Astrocyte (in vitro differentiated cells and primary cell): ENCODE measurements around the gene PCDHGB4. TPM values are rescaled to one million over a fixed set of nuclear protein-coding genes. Genes with fewer than 3 reads are reported as not detected.

Experiments
- DNase-seq: peaks from one replicate; pipeline ENCODE4 v3.0.0-alpha.2; 2010; ENCODE audit warnings: low read depth
- FAIRE-seq: peaks from 2 replicates; lab custom pipeline; 2011; peaks lifted over from hg19 to GRCh38; lab: Jason Lieb, UNC
- H2AFZ ChIP-seq: 2 replicates; pipeline ENCODE4 v1.6.0; 2012; ENCODE audit warnings: low read depth, low read length, inconsistent platforms
- H3K27ac ChIP-seq: 2 replicates; pipeline ENCODE4 v1.5.1; 2011; ENCODE audit warnings: low read depth, low read length, inconsistent platforms
- H3K27me3 ChIP-seq: 2 replicates; pipeline ENCODE4 v1.6.0; 2011; ENCODE audit warnings: low read length, inconsistent platforms; ENCODE audit not compliant: insufficient read depth
- H3K36me3 ChIP-seq: 2 replicates; pipeline ENCODE4 v1.5.1; 2011; ENCODE audit warnings: low read length, inconsistent platforms; ENCODE audit not compliant: insufficient read depth
- H3K4me1 ChIP-seq: 2 replicates; pipeline ENCODE4 v1.5.1; 2011; ENCODE audit warnings: low read length, inconsistent platforms; ENCODE audit not compliant: insufficient read depth
- H3K4me2 ChIP-seq: 2 replicates; pipeline ENCODE4 v1.6.0; 2012; ENCODE audit warnings: low read length, inconsistent platforms
- H3K4me3 ChIP-seq: 2 replicates; pipeline ENCODE4 v1.5.1; 2011; ENCODE audit warnings: low read depth, mild to moderate bottlenecking, low read length, inconsistent platforms; ENCODE audit not compliant: insufficient read depth
- H3K79me2 ChIP-seq: 2 replicates; pipeline ENCODE4 v1.6.0; 2012; ENCODE audit warnings: mild to moderate bottlenecking, low read length, inconsistent platforms; ENCODE audit not compliant: insufficient read depth
- H3K9ac ChIP-seq: 2 replicates; pipeline ENCODE4 v1.6.0; 2012; ENCODE audit warnings: mild to moderate bottlenecking, low read length, inconsistent platforms
- H3K9me3 ChIP-seq: 2 replicates; pipeline ENCODE4 v1.5.1; 2012; ENCODE audit warnings: low read depth, mild to moderate bottlenecking, low read length, inconsistent platforms; ENCODE audit not compliant: insufficient read depth
- H4K20me1 ChIP-seq: 2 replicates; pipeline ENCODE4 v1.6.0; 2012; ENCODE audit warnings: low read length, inconsistent platforms; ENCODE audit not compliant: insufficient read depth
- H3K27ac Mint-ChIP-seq: one replicate; pipeline ENCODE4 v1.8.0; 2021; ENCODE audit warnings: mild to moderate bottlenecking, mixed read lengths; ENCODE audit not compliant: unreplicated experiment
- H3K27me3 Mint-ChIP-seq: one replicate; pipeline ENCODE4 v1.8.0; 2021; ENCODE audit warnings: low read depth, mixed read lengths; ENCODE audit not compliant: unreplicated experiment
- H3K36me3 Mint-ChIP-seq: one replicate; pipeline ENCODE4 v1.8.0; 2021; ENCODE audit warnings: low read depth, mixed read lengths; ENCODE audit not compliant: unreplicated experiment
- H3K4me1 Mint-ChIP-seq: one replicate; pipeline ENCODE4 v1.8.0; 2021; ENCODE audit warnings: low read depth, mixed read lengths; ENCODE audit not compliant: unreplicated experiment
- H3K4me3 Mint-ChIP-seq: one replicate; pipeline ENCODE4 v1.8.0; 2021; ENCODE audit warnings: mild to moderate bottlenecking, moderate library complexity, mixed read lengths; ENCODE audit not compliant: unreplicated experiment
- H3K9me3 Mint-ChIP-seq: one replicate; pipeline ENCODE4 v1.8.0; 2021; ENCODE audit warnings: mild to moderate bottlenecking, mixed read lengths; ENCODE audit not compliant: unreplicated experiment
- EZH2 ChIP-seq: IDR thresholded peaks from 2 replicates; pipeline ENCODE4 v1.6.1; 2012; ENCODE audit warnings: mild to moderate bottlenecking, low read length, inconsistent platforms; ENCODE audit not compliant: insufficient read depth
- total RNA-seq: library from RNA; stranded (reverse); gene quantifications from 2 replicates; pipeline ENCODE4 v1.2.1, GENCODE V29; 2021
- TF ChIP-seq, protein P1 (sequence below): IDR thresholded peaks from 2 replicates; pipeline ENCODE4 v1.5.1; 2011; ENCODE audit warnings: low read depth, mild to moderate bottlenecking, inconsistent platforms, low read length, moderate library complexity; ENCODE audit not compliant: insufficient read depth

The PCDHGB4 gene
- total RNA-seq, 1 donor from 2014 or later, result 13.6 TPM

DNA sequence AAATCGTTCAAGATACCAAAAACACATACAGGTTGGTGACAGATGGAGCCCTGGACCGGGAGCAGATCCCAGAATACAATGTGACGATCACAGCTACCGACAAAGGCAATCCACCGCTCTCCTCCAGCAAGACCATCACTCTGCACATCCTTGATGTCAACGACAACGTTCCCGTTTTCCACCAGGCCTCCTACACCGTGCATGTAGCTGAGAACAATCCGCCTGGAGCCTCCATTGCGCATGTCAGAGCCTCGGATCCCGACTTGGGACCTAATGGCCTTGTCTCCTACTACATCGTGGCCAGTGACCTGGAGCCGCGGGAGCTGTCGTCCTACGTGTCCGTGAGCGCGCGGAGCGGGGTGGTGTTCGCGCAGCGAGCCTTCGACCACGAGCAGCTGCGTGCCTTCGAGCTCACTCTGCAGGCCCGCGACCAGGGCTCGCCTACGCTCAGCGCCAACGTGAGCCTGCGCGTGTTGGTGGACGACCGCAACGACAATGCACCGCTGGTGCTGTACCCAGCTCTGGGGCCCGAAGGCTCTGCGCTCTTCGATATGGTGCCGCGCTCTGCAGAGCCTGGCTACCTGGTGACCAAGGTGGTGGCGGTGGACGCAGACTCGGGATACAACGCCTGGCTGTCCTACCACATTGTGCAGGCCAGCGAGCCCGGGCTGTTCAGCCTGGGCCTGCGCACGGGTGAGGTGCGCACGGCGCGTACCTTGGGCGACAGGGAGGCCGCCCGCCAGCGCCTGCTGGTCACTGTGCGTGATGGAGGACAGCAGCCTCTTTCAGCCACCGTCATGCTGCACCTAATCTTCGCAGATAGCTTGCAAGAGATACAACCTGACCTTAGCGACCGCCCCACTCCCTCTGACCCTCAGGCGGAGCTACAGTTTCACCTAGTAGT is 15.7 kb upstream of the PCDHGB4 start:
- Histone ChIP-seq H3K4me3 (no peak overlapping the region), H3K27me3 (no peaks in the 10 kb centered on the region), H4K20me1 (no peaks in the 10 kb centered on the region), H3K9me3 (peaks cover 50% of the 10 kb centered on the region), H3K27ac (no peak overlapping the region), H3K4me2 (no peak overlapping the region), H3K4me1 (no peaks in the 10 kb centered on the region), H3K79me2 (no peaks in the 10 kb centered on the region), H2AFZ (no peak overlapping the region), H3K9ac (no peak overlapping the region), H3K36me3 (no peaks in the 10 kb centered on the region)
- peaks cover 7% of the 10 kb centered on the region for H3K36me3 Mint-ChIP-seq
- no peak for DNase-seq
- no peak for FAIRE-seq
- no peaks in the 10 kb centered on the region for H3K4me1 Mint-ChIP-seq
- H3K4me3 Mint-ChIP-seq, result no peak overlapping the region
- H3K9me3 Mint-ChIP-seq, result peaks cover 25% of the 10 kb centered on the region
- TF ChIP-seq, protein P1, sequence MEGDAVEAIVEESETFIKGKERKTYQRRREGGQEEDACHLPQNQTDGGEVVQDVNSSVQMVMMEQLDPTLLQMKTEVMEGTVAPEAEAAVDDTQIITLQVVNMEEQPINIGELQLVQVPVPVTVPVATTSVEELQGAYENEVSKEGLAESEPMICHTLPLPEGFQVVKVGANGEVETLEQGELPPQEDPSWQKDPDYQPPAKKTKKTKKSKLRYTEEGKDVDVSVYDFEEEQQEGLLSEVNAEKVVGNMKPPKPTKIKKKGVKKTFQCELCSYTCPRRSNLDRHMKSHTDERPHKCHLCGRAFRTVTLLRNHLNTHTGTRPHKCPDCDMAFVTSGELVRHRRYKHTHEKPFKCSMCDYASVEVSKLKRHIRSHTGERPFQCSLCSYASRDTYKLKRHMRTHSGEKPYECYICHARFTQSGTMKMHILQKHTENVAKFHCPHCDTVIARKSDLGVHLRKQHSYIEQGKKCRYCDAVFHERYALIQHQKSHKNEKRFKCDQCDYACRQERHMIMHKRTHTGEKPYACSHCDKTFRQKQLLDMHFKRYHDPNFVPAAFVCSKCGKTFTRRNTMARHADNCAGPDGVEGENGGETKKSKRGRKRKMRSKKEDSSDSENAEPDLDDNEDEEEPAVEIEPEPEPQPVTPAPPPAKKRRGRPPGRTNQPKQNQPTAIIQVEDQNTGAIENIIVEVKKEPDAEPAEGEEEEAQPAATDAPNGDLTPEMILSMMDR, result no peak
- no peak for TF ChIP-seq EZH2
- H3K27me3 Mint-ChIP-seq, result no peaks in the 10 kb centered on the region
- H3K27ac Mint-ChIP-seq, result no peak overlapping the region

DNA sequence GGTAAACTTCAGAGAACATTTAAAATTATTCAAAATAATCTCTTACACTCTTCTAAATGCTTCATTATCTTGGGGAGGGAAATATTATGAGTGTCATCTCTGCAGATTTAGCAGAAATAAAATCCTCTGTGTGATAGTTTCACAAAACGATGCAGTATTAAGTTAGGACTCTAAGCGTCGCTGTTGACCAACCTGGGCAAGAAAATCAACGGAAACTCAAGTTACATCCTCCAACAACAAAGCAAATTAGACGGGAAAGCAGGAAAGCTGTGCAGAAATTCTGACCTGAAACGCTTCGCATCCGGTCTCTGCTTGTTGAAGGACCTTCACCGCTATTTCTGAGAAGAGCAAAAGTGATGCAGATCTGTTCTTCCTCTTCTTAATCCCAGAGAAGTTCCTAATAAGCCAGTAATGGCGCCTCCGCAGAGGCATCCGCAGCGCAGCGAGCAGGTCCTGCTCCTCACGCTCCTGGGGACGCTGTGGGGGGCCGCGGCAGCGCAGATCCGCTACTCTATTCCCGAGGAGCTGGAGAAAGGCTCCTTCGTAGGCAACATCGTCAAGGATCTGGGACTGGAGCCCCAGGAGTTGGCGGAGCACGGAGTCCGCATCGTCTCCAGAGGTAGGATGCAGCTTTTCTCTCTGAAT is 13.7 kb upstream of the PCDHGB4 start, which contains the start of gene PCDHGA6:
PCDHGA6 (plus strand) TSS at position 219 of the 645 bp plus-strand sequence; CDS start at position 412, 193 bp downstream.
- TF ChIP-seq, protein P1, result peak; percentile 49
- TF ChIP-seq EZH2, result no peak
- no peaks in the 10 kb centered on the region for H4K20me1 ChIP-seq
- H3K27ac ChIP-seq, result no peak within 1 kb of the TSS
- H3K4me3 ChIP-seq, result peak within 1 kb of the TSS; percentile 49
- Mint-ChIP-seq H3K4me3 (no peak within 1 kb of the TSS), H3K27me3 (no peaks in the 10 kb centered on the region), H3K27ac (no peak within 1 kb of the TSS), H3K4me1 (no peaks in the 10 kb centered on the region), H3K9me3 (peaks cover 31% of the 10 kb centered on the region), H3K36me3 (peaks cover 7% of the 10 kb centered on the region)
- H3K9ac ChIP-seq, result peak within 1 kb of the TSS; percentile 22
- H3K4me1 ChIP-seq, result no peaks in the 10 kb centered on the region
- no peaks in the 10 kb centered on the region for H3K36me3 ChIP-seq
- DNase-seq (peak; percentile 6), FAIRE-seq (no peak)
- H3K4me2 ChIP-seq, result peak within 1 kb of the TSS; percentile 72
- H3K9me3 ChIP-seq, result peaks cover 52% of the 10 kb centered on the region
- H3K79me2 ChIP-seq, result no peaks in the 10 kb centered on the region
- no peaks in the 10 kb centered on the region for H3K27me3 ChIP-seq
- peak within 1 kb of the TSS; percentile 76 for H2AFZ ChIP-seq
